Natural killer cell (primary cell): ENCODE results near the gene ANO10. TPM values are rescaled to one million over a fixed set of nuclear protein-coding genes. Genes with fewer than 3 reads are reported as not detected.

ENCODE experiments used
- ATAC-seq, 3 donors: fragments of 150-1000 bp in 2 of 3; fragments of 200-7000 bp in 1 of 3; cut with Tn5 transposase; 1 replicate in 1 of 3; 2 replicates in 2 of 3; pipeline ENCODE4 v1.10.0; 2021; ENCODE audit warnings: mild to moderate bottlenecking in 2 of 3, moderate library complexity in 2 of 3
- DNase-seq, 2 donors: peaks; one replicate each; pipeline versions ENCODE4 v3.0.0 to v3.0.0-alpha.2; 2013 to 2021; ENCODE audit warnings: mixed read lengths in 1 of 2
- H3K27ac ChIP-seq: one replicate; pipeline ENCODE4 v1.5.1; 2013; ENCODE audit warnings: mild to moderate bottlenecking, low read length
- H3K27me3 ChIP-seq: one replicate; pipeline ENCODE4 v1.6.1; 2013; ENCODE audit warnings: low read length; ENCODE audit not compliant: control insufficient read depth, insufficient read depth
- H3K36me3 ChIP-seq: one replicate; pipeline ENCODE4 v1.6.1; 2013; ENCODE audit warnings: low read length; ENCODE audit not compliant: control insufficient read depth, insufficient read depth
- H3K4me1 ChIP-seq: one replicate; pipeline ENCODE4 v1.6.1; 2013; ENCODE audit warnings: low read length; ENCODE audit not compliant: control insufficient read depth, insufficient read depth
- H3K4me3 ChIP-seq: one replicate; pipeline ENCODE4 v1.5.1; 2013; ENCODE audit warnings: low read length
- H3K9me3 ChIP-seq: one replicate; pipeline ENCODE4 v1.6.1; 2013; ENCODE audit warnings: low read length; ENCODE audit not compliant: control insufficient read depth, insufficient read depth
- H3K27ac Mint-ChIP-seq, 2 donors: one replicate each; pipeline ENCODE4 v1.8.0; 2022; ENCODE audit warnings: mild to moderate bottlenecking in 2 of 2, mixed read lengths in 2 of 2, moderate library complexity in 1 of 2
- H3K27me3 Mint-ChIP-seq, 2 donors: one replicate each; pipeline ENCODE4 v1.8.0; 2022; ENCODE audit warnings: low read depth in 2 of 2, mixed read lengths in 2 of 2
- H3K36me3 Mint-ChIP-seq: one replicate; pipeline ENCODE4 v1.8.0; 2022; ENCODE audit warnings: mixed read lengths
- H3K4me1 Mint-ChIP-seq, 2 donors: one replicate each; pipeline ENCODE4 v1.8.0; 2022; ENCODE audit warnings: mixed read lengths in 2 of 2
- H3K4me3 Mint-ChIP-seq: one replicate; pipeline ENCODE4 v1.8.0; 2022; ENCODE audit warnings: mild to moderate bottlenecking, moderate library complexity, mixed read lengths
- H3K9me3 Mint-ChIP-seq, 2 donors: one replicate each; pipeline ENCODE4 v1.8.0; 2022; ENCODE audit warnings: mixed read lengths in 2 of 2
- WGBS: methylation state at CpG from one replicate; pipeline ENCODE4 v1.1.7; 2013; ENCODE audit warnings: missing lambda C conversion rate; ENCODE audit not compliant: insufficient coverage; 5-methylcytosine and 5-hydroxymethylcytosine counted together
- intact Hi-C: fragments of 100-400 bp; cut with micrococcal nuclease; formaldehyde crosslinking; loops from one replicate; pipeline ENCODE4 v1.14.2; 2022
- total RNA-seq, 4 donors: library from RNA; stranded (reverse); fragments of 120-200 nt in 1 of 4; gene quantifications; one replicate each; pipeline versions ENCODE4 v1.2.3 to v1.2.4, GENCODE V29; 2013 to 2022
- TF ChIP-seq, protein P1 (sequence below): fragments of 200-600 bp; IDR thresholded peaks from one replicate; pipeline ENCODE4 v1.8.0; 2022; ENCODE audit warnings: antibody characterized with exemption

ANO10 gene
- total RNA-seq, 3 donors from 2014 or later (not counting 1 experiment from before 2014, with no cell fraction given): 8.9 to 11.2 (median 10.9) TPM

DNA sequence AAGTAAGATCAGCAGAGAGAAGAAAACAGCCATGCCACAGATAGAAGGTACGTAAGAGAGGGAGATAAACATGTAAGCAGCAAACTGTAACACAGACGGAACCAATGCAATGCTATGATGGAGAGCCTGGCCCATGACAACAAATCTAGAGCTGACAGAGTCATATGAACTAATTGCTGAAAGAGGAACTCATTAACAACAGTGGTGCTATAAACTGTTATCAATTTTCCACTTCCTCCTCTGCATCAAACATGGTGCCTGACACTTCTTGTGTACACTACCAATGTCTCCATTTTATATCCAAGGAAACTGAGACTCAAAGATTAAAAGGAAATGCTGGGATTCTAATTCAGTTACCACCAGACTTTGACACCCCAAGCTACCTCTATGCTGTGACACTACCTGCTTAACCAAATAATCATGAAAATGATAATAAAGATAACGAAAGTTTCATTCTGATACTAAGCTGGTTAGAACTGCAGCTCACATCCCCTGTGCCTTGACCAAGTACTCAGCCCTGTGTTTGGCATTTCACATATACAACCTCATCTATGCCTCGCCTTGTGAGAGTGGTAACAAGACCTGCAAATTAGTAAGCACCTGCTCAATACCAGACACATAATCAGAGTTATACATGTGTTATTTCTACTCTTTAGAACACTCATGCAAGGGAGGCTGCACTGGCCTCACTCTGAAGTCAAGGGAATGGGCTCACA, 79.3 kb downstream of the ANO10 start:
- no peak for ATAC-seq
- no peak overlapping the region for H3K4me3 Mint-ChIP-seq
- intact Hi-C loops: loop anchor here (10.0 kb wide), 1 partner anchor 572 kb away; no protein-coding TSS in a partner anchor

DNA sequence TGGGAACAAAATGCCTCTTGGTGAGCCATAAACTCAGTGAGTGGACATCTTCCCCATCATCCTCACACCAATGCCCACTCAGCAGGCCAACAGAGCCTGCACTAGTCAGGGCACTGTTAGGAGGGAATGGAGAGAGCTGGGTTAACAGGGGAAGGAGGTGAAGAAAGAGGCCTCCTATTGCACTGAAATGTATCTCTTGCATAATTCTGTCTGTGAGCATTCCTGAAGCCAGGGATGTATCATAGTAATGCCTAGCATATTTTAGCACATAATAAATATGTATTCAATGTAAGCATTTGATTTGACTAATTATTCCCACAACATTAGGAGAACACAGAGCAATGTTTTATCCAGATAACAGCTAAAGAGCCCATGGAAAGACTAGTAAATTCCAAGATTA, 81.2 kb downstream of the ANO10 start:
- no peak for ATAC-seq
- no peaks in the 10 kb centered on the region for H3K9me3 ChIP-seq
- Mint-ChIP-seq H3K9me3 (no peaks in the 10 kb centered on the region), H3K4me1 (no peaks in the 10 kb centered on the region), H3K4me3 (no peak overlapping the region), H3K27ac (no peak overlapping the region), H3K36me3 (no peaks in the 10 kb centered on the region), H3K27me3 (no peaks in the 10 kb centered on the region)
- no peak overlapping the region for H3K27ac ChIP-seq
- H3K36me3 ChIP-seq: no peaks in the 10 kb centered on the region
- DNase-seq: no peak
- no peak overlapping the region for H3K4me3 ChIP-seq
- intact Hi-C loops: loop anchor here (10.0 kb wide), 1 partner anchor 574 kb away; no protein-coding TSS in a partner anchor
- TF ChIP-seq, protein P1, sequence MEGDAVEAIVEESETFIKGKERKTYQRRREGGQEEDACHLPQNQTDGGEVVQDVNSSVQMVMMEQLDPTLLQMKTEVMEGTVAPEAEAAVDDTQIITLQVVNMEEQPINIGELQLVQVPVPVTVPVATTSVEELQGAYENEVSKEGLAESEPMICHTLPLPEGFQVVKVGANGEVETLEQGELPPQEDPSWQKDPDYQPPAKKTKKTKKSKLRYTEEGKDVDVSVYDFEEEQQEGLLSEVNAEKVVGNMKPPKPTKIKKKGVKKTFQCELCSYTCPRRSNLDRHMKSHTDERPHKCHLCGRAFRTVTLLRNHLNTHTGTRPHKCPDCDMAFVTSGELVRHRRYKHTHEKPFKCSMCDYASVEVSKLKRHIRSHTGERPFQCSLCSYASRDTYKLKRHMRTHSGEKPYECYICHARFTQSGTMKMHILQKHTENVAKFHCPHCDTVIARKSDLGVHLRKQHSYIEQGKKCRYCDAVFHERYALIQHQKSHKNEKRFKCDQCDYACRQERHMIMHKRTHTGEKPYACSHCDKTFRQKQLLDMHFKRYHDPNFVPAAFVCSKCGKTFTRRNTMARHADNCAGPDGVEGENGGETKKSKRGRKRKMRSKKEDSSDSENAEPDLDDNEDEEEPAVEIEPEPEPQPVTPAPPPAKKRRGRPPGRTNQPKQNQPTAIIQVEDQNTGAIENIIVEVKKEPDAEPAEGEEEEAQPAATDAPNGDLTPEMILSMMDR: no peak
- no peaks in the 10 kb centered on the region for H3K27me3 ChIP-seq
- H3K4me1 ChIP-seq: no peaks in the 10 kb centered on the region

More for the DNA sequence above, 79.3 kb downstream of the ANO10 start:
- Mint-ChIP-seq H3K9me3 (no peaks in the 10 kb centered on the region), H3K4me1 (no peaks in the 10 kb centered on the region), H3K27ac (no peak overlapping the region), H3K27me3 (no peaks in the 10 kb centered on the region), H3K36me3 (no peaks in the 10 kb centered on the region)
- H3K4me3 ChIP-seq: no peak overlapping the region
- H3K27me3 ChIP-seq: no peaks in the 10 kb centered on the region
- H3K27ac ChIP-seq: no peak overlapping the region
- WGBS: 88% methylated on average over 4 of the region's 4 CpGs
- TF ChIP-seq, protein P1: no peak
- no peak for DNase-seq
- H3K4me1 ChIP-seq: no peaks in the 10 kb centered on the region
- H3K36me3 ChIP-seq: no peaks in the 10 kb centered on the region
- no peaks in the 10 kb centered on the region for H3K9me3 ChIP-seq

- H3K27me3 ChIP-seq: no peaks in the 10 kb centered on the region
- no peak overlapping the region for H3K27ac Mint-ChIP-seq
- intact Hi-C loops: no loop called here
- H3K36me3 Mint-ChIP-seq: no peaks in the 10 kb centered on the region
- H3K4me3 ChIP-seq: no peak overlapping the region
- DNase-seq (no peak), ATAC-seq (no peak)
- no peaks in the 10 kb centered on the region for H3K4me1 Mint-ChIP-seq
- H3K9me3 Mint-ChIP-seq: no peaks in the 10 kb centered on the region
- 94% methylated on average over 2 of the region's 3 CpGs for WGBS
- no peaks in the 10 kb centered on the region for H3K4me1 ChIP-seq
- no peak overlapping the region for H3K4me3 Mint-ChIP-seq
- no peak overlapping the region for H3K27ac ChIP-seq
- TF ChIP-seq, protein P1: no peak
- no peaks in the 10 kb centered on the region for H3K27me3 Mint-ChIP-seq
- no peaks in the 10 kb centered on the region for H3K36me3 ChIP-seq
- H3K9me3 ChIP-seq: no peaks in the 10 kb centered on the region
Measured at GRCh38 chr3:43539321-43539720, 82.5 kb downstream of the ANO10 start.

- H3K27me3 ChIP-seq: no peaks in the 10 kb centered on the region
- H3K27ac Mint-ChIP-seq: no peak overlapping the region
- no peaks in the 10 kb centered on the region for H3K4me1 ChIP-seq
- intact Hi-C loops: no loop called here
- no peak overlapping the region for H3K4me3 ChIP-seq
- no peak overlapping the region for H3K4me3 Mint-ChIP-seq
- H3K27ac ChIP-seq: no peak overlapping the region
- no peaks in the 10 kb centered on the region for H3K27me3 Mint-ChIP-seq
- no peak for ATAC-seq
- H3K36me3 Mint-ChIP-seq: no peaks in the 10 kb centered on the region
- no peaks in the 10 kb centered on the region for H3K9me3 ChIP-seq
- H3K9me3 Mint-ChIP-seq: no peaks in the 10 kb centered on the region
- TF ChIP-seq, protein P1: no peak
- no peaks in the 10 kb centered on the region for H3K4me1 Mint-ChIP-seq
- no peaks in the 10 kb centered on the region for H3K36me3 ChIP-seq
- DNase-seq: no peak
Measured at GRCh38 chr3:43537225-43537624, 84.6 kb downstream of the ANO10 start.
